ENCODE data around the gene MIS12. TPM values are rescaled to one million over a fixed set of nuclear protein-coding genes. Genes with fewer than 3 reads are reported as not detected.

Gene MIS12
- total and polyA plus RNA-seq, 2 of the 8 experiments (the other 6 are each of a cell fraction or from before 2014, with no cell fraction given): 9.5 to 25.6 TPM

DNA sequence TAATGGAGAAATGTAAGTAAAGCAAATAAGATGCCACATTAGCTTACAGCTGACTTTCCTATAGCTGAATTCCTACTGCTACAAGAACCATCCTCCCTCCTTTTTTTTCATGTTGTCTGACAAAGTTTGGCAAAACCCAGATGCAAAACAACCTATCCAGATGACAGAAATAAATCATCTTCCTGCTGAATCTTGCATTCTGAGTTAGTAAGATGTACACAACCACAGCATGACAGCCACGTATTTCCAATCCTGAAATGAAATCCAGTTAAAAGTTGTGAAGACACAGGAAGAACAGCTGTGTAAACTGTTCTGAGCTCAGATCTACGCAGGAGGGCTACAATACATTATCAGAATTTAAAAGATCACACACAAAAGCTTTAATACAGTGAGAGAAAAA is 12.5 kb upstream of the MIS12 start:
- FAIRE-seq (no peak), DNase-seq (ENCODE audit: low read depth in 1 of 2, low spot score in 2 of 2) (no peak)
- H3K4me3 ChIP-seq (ENCODE audit: extremely low read depth in 1 of 4, insufficient read depth in 2 of 4, low read depth in 3 of 4, low read length in 4 of 4): no peak overlapping the region
- H3K23ac ChIP-seq (ENCODE audit: insufficient read length): no peak overlapping the region
- H3K23me2 ChIP-seq (ENCODE audit: low read depth, low read length): no peaks in the 10 kb centered on the region
- H2BK12ac ChIP-seq (ENCODE audit: low read depth, low read length): no peak overlapping the region
- 96% methylated on average over 2 of the region's 2 CpGs; no CpG with 5 or more reads in 1 of the 2 experiments for WGBS, 2 experiments (ENCODE audit: extremely low coverage in 1 of 2, insufficient coverage in 1 of 2, insufficient read length in 1 of 2, insufficient replicate concordance in 2 of 2, low coverage in 1 of 2, low lambda C conversion rate in 2 of 2, missing lambda C conversion rate in 1 of 2)
- H2AFZ ChIP-seq (ENCODE audit: low read length): no peak overlapping the region
- no peak overlapping the region for H3K14ac ChIP-seq (ENCODE audit: insufficient read length)
- H4K20me1 ChIP-seq (replicated peaks in 1 of 2; ENCODE audit: control insufficient read depth in 1 of 2, insufficient read depth in 2 of 2, low read length in 2 of 2): peaks cover 0 to 4% of the 10 kb centered on the region in 2 experiments
- H2BK120ac ChIP-seq (replicated peaks; ENCODE audit: low read depth, low read length): no peak overlapping the region
- no peak overlapping the region for H3K9ac ChIP-seq (replicated peaks in 1 of 4; ENCODE audit: extremely low read depth in 1 of 4, low read depth in 3 of 4, low read length in 3 of 4)
- H3K18ac ChIP-seq (ENCODE audit: extremely low read depth, low read length): no peak overlapping the region
- ChIA-PET POLR2A (ENCODE audit: partially characterized antibody) (interaction anchor here (4.1 kb wide), 1 partner anchor 11 kb away, joined by 27 read pairs; the partner anchor contains the start of genes DERL2 and MIS12), CTCF (ENCODE audit: partially characterized antibody) (interaction anchor here (1.1 kb wide), 1 partner anchor 44 kb away, joined by 5 read pairs; no protein-coding TSS in a partner anchor)
- H2BK20ac ChIP-seq (ENCODE audit: low read length): no peak overlapping the region
- H4K8ac ChIP-seq (ENCODE audit: extremely low read depth, insufficient read depth, low read length): no peak overlapping the region
- peaks cover 0 to 6% of the 10 kb centered on the region in 2 experiments; a peak in 2 of 4 replicates for H3K79me2 ChIP-seq (ENCODE audit: control insufficient read depth in 1 of 2, insufficient read depth in 2 of 2, low read length in 2 of 2)
- H2AK5ac ChIP-seq (ENCODE audit: low read depth, low read length): no peak overlapping the region
- no peak overlapping the region for H2BK5ac ChIP-seq (ENCODE audit: low read depth, low read length)
- no peaks in the 10 kb centered on the region for H3K27me3 ChIP-seq (replicated peaks in 1 of 4; ENCODE audit: control insufficient read depth in 3 of 4, extremely low read depth in 1 of 4, insufficient read depth in 3 of 4, low read length in 3 of 4)
- H3K56ac ChIP-seq (replicated peaks; ENCODE audit: insufficient read length, low read depth, low read length): no peak overlapping the region
- H3K4me1 ChIP-seq (replicated peaks in 1 of 4; ENCODE audit: control insufficient read depth in 3 of 4, insufficient read depth in 4 of 4, low read length in 3 of 4): no peaks in the 10 kb centered on the region
- H3K36me3 ChIP-seq (ENCODE audit: control insufficient read depth in 2 of 4, insufficient read depth in 4 of 4, low read length in 3 of 4): peaks cover 15 to 54% (median 34%) of the 10 kb centered on the region in 4 experiments
- no peak overlapping the region for H3K27ac ChIP-seq (ENCODE audit: low read depth, low read length)
- no peak overlapping the region for H3K4ac ChIP-seq (replicated peaks; ENCODE audit: insufficient read length, low read depth, low read length)
- no peak overlapping the region for H2BK15ac ChIP-seq (ENCODE audit: low read length)
- H3K9me3 ChIP-seq (ENCODE audit: insufficient read depth in 2 of 2, low read depth in 1 of 2, low read length in 1 of 2): no peaks in the 10 kb centered on the region
- H3K4me2 ChIP-seq (ENCODE audit: insufficient read depth in 1 of 2, low read depth in 2 of 2, low read length in 2 of 2): no peak overlapping the region
- H4K91ac ChIP-seq (replicated peaks; ENCODE audit: insufficient read length, low read length): no peak overlapping the region
- H4K5ac ChIP-seq (ENCODE audit: insufficient read length, low read depth, low read length): no peak overlapping the region
- no peaks in the 10 kb centered on the region for H3K79me1 ChIP-seq (ENCODE audit: low read depth, low read length)
- TF ChIP-seq EGR1 (IDR thresholded peaks at IDR 0.05; ENCODE audit: borderline replicate concordance, low read depth, low read length) (no peak), JUN (IDR thresholded peaks at IDR 0.05; ENCODE audit: low read depth, low read length) (no peak), TAF7 (optimal IDR thresholded peaks at IDR 0.05; ENCODE audit: borderline replicate concordance, low read depth, low read length) (no peak), KDM1A (IDR thresholded peaks at IDR 0.05; ENCODE audit: borderline replicate concordance, low read length) (no peak), SP4 (IDR thresholded peaks at IDR 0.05; ENCODE audit: low read length) (no peak), SRF (IDR thresholded peaks at IDR 0.05; ENCODE audit: low read depth, low read length) (no peak), SAP30 (IDR thresholded peaks at IDR 0.05; ENCODE audit: insufficient read depth, insufficient replicate concordance, low read length) (no peak), RFX5 (IDR thresholded peaks at IDR 0.05; ENCODE audit: borderline replicate concordance, low read depth, low read length) (no peak), CBX5 (IDR thresholded peaks at IDR 0.05; ENCODE audit: low read depth, low read length) (no peak), ASH2L (IDR thresholded peaks at IDR 0.05; ENCODE audit: low read length) (no peak), CHD1 (IDR thresholded peaks at IDR 0.05; ENCODE audit: low read depth, low read length) (no peak), TAF1 (IDR thresholded peaks at IDR 0.05; ENCODE audit: low read depth, low read length) (no peak), CBX8 (IDR thresholded peaks at IDR 0.05; ENCODE audit: borderline replicate concordance, low read depth, low read length) (no peak)
- TF ChIP-seq, protein P1, sequence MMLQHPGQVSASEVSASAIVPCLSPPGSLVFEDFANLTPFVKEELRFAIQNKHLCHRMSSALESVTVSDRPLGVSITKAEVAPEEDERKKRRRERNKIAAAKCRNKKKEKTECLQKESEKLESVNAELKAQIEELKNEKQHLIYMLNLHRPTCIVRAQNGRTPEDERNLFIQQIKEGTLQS (IDR thresholded peaks at IDR 0.05; ENCODE audit: insufficient read depth, low read depth, low read length): no peak
